Astrocyte of the spinal cord (primary cell): Measurements from ENCODE around the gene ZNF621.
A peak's percentile ranks its signal among the peaks of the same experiment; 100 is the strongest.

ENCODE experiments used
- DNase-seq: peaks from one replicate; pipeline ENCODE4 v3.0.0; 2011; ENCODE audit warnings: low read depth, low spot score
- H3K4me3 ChIP-seq: 2 replicates; pipeline ENCODE4 v1.5.1; 2011; ENCODE audit warnings: low read depth, mild to moderate bottlenecking, low read length, moderate library complexity
- in situ Hi-C: cut with HindIII; loops from 2 replicates; pipeline ENCODE4 v1.10.0; 2017; ENCODE audit warnings: low sequenced_read_pairs
- TF ChIP-seq, protein P1 (sequence below): IDR thresholded peaks from 2 replicates; pipeline ENCODE4 v1.5.1; 2012; ENCODE audit warnings: low read depth, mild to moderate bottlenecking, low read length, inconsistent platforms

The ZNF621 gene

DNA sequence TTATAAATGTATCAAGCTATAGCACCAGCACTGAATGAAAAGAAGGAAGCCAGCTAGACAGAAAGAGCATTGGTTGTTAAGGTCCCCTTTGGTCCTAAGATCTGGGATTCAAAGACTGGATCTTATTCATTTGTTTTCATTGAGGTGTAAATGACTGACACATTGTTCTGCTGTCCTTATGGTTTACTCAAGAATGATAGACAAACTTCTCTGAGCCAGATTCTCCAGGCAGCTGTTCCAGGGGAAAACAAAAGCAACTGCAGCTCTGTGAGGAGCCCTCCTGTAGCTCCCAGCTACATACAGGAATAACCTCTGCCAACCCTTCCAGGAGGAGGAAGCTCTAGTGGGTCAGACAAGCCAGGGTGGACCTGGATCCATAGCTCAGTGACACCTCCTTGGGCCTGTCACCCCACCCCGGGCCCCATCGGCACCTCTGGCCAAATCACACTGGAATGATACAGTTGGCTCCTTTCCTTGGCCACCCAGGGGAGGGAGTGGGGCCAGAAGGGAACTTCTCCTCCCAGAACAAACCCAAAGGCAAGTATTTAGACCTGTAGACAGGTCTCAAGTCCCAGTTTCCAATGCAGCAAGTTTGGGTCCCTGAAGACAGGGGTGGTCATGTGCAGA, 57.8 kb downstream of the ZNF621 start:
- H3K4me3 ChIP-seq = no peak overlapping the region
- TF ChIP-seq, protein P1, sequence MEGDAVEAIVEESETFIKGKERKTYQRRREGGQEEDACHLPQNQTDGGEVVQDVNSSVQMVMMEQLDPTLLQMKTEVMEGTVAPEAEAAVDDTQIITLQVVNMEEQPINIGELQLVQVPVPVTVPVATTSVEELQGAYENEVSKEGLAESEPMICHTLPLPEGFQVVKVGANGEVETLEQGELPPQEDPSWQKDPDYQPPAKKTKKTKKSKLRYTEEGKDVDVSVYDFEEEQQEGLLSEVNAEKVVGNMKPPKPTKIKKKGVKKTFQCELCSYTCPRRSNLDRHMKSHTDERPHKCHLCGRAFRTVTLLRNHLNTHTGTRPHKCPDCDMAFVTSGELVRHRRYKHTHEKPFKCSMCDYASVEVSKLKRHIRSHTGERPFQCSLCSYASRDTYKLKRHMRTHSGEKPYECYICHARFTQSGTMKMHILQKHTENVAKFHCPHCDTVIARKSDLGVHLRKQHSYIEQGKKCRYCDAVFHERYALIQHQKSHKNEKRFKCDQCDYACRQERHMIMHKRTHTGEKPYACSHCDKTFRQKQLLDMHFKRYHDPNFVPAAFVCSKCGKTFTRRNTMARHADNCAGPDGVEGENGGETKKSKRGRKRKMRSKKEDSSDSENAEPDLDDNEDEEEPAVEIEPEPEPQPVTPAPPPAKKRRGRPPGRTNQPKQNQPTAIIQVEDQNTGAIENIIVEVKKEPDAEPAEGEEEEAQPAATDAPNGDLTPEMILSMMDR = no peak
- in situ Hi-C loops = loop anchor here (25.0 kb wide), 2 partner anchors 655 to 1105 kb away; no protein-coding TSS in a partner anchor
- no peak for DNase-seq

DNA sequence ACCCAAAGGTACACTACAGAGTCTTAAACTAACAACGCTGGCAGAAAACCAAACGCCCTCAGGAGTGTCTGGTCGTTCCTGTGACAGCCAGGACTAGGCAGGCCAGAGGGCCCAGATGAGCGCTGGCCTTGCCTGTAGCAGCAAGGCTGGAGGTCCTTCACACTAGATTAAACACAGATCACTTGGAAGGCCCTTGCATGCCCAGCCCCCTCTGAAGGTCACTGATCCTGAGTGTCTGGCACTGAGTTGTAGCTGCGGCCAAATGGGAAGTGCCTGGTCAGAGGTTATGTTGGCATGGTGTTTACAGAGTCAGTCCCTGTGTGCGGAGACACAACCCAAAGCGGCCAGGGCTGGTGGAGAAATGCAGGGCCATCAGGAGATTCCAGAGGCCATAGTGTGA, 58.9 kb downstream of the ZNF621 start:
- no peak overlapping the region for H3K4me3 ChIP-seq
- no peak for DNase-seq
- TF ChIP-seq, protein P1 = no peak
- in situ Hi-C loops = loop anchor here (25.0 kb wide), 2 partner anchors 654 to 1104 kb away; no protein-coding TSS in a partner anchor

DNA sequence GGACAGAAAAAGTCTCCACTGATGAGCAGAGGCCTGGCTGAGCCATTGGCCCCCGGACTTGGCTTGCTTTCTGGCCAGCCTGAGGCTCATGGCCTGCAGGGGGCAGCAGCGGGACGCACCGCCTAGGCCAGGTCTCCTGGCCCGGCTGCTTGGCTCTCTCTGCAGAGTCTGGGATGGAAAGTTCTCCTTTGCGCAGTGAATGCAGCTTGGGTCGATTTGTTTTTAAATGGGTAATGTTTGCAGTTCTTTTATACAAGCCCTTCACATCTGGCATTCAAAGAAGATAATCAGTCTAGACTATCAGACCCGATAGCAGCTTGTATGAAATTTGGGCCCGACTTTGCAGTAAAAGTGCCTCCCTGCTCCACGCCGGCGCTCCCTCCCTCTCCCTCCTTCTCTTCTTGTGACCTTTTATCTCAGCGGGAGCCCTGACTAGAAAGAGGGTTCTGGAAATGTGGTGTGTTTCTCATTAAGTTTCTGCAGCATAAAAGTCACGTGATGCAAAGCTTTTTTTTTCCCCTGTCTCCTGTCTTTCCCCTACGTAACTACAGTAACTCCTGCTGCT, 59.9 kb downstream of the ZNF621 start:
- TF ChIP-seq, protein P1 = peak; percentile 99
- H3K4me3 ChIP-seq = no peak overlapping the region
- in situ Hi-C loops = loop anchor here (25.0 kb wide), 2 partner anchors 653 to 1103 kb away; no protein-coding TSS in a partner anchor
- peak; percentile 91 for DNase-seq

DNA sequence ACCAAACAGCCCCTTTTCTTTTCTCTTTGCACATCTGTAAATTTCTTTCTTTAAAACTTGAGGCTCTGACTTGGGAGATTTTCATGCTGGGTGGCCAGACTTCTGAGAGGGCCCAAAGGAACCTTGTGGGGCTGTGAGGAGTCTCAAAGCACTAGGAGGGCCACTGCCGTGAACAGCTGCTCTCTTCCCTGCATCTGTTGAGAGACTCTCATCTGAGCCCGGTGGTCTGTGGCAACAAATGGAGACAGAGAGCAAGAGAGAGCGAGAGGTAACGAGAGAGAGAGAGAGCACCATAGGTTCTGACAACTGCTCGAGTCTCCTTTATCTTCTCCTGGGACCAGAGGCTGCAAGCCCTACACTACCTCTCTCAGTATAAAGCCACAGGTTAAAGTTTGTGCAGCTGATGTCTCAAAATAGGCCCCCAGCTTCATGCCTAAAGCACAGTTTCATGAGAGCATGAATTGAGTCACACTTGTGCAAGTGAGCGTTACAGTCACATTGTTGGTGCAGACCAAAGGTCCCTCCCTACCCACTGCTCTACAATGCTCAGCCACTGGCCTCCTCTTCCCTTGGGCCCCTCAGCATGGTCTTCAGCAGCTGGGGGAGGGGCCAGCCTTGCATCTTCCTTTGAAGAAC, 60.7 kb downstream of the ZNF621 start:
- H3K4me3 ChIP-seq = no peak overlapping the region

DNA sequence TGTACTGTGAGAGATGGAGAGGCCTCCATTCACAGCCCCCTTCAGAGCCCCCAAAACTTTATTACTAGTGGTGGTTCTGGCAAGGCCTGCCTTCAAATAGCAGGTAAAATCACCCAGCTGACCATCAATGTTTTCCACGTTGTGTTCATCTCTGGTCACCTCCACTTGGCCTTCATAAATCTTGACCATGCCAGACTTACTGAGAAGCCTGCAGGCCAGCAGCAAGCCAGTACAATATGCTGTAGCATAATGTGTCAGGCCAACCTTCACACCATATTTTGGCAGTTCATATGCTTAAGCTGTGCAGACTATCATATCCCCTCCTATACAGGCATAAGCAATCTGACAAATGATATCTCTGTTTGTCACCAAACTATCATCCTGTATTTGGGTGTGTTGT, 62.1 kb downstream of the ZNF621 start:
- TF ChIP-seq, protein P1 = no peak
- H3K4me3 ChIP-seq = no peak overlapping the region
- in situ Hi-C loops = loop anchor here (25.0 kb wide), 2 partner anchors 650 to 1100 kb away; no protein-coding TSS in a partner anchor
- no peak for DNase-seq

More for the DNA sequence above, 60.7 kb downstream of the ZNF621 start:
- in situ Hi-C loops = loop anchor here (25.0 kb wide), 2 partner anchors 652 to 1102 kb away; no protein-coding TSS in a partner anchor
- TF ChIP-seq, protein P1 = no peak
- no peak for DNase-seq

DNA sequence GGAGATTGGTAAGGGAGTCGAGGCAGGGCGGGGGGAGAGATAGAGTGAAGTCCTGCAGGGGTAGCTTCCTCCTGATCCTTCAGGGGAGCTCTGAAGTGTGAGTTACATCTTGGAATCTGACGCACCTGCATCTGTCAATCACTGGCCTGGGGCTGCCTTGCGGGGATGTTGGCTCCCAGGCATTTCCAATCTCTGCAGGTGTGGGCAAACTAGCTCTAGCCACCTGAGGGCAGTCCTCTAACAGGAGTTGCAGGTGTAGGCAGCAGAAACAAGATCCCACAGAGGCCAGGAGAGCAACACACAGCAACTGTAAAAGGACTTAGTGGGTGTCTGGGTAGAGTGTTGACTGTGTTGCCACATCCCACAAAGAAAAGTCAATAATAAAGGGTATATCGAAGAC, 63.6 kb downstream of the ZNF621 start:
- no peak overlapping the region for H3K4me3 ChIP-seq
- in situ Hi-C loops = loop anchor here (25.0 kb wide), 2 partner anchors 649 to 1099 kb away; no protein-coding TSS in a partner anchor
- TF ChIP-seq, protein P1 = no peak
- DNase-seq = no peak
